Amygdala (tissue), 56 donors: ENCODE data around the gene FHIT.

Experiments used
- DNase-seq, 56 donors: peaks; one replicate each; lab custom pipeline; 2025; lab: John Stamatoyannopoulos, UW

FHIT gene

GRCh38 chr3:60391292-60391691 lies 860.0 kb downstream of the FHIT start:
- no peak for DNase-seq

GRCh38 chr3:60388731-60389130 lies 862.5 kb downstream of the FHIT start:
- no peak for DNase-seq

- DNase-seq = no peak
Measured at GRCh38 chr3:60386306-60386705, 864.9 kb downstream of the FHIT start.

- no peak for DNase-seq
Measured at GRCh38 chr3:60384341-60384740, 866.9 kb downstream of the FHIT start.

- DNase-seq = no peak
Measured at GRCh38 chr3:60383345-60383744, 867.9 kb downstream of the FHIT start.

GRCh38 chr3:60366486-60366885 lies 884.8 kb downstream of the FHIT start:
- no peak for DNase-seq

- no peak for DNase-seq
Measured at GRCh38 chr3:60365360-60365759, 885.9 kb downstream of the FHIT start.

- no peak for DNase-seq
Measured at GRCh38 chr3:60364475-60364874, 886.8 kb downstream of the FHIT start.

- DNase-seq = no peak
Measured at GRCh38 chr3:60363817-60364216, 887.4 kb downstream of the FHIT start.

GRCh38 chr3:60355825-60356224 lies 895.4 kb downstream of the FHIT start:
- DNase-seq = no peak

GRCh38 chr3:60351481-60351880 lies 899.8 kb downstream of the FHIT start:
- no peak for DNase-seq

GRCh38 chr3:60344340-60344739 lies 906.9 kb downstream of the FHIT start:
- DNase-seq = no peak

- no peak for DNase-seq
Measured at GRCh38 chr3:60343831-60344230, 907.4 kb downstream of the FHIT start.

- DNase-seq = no peak
Measured at GRCh38 chr3:60339304-60339703, 911.9 kb downstream of the FHIT start.

- no peak for DNase-seq
Measured at GRCh38 chr3:60337421-60337820, 913.8 kb downstream of the FHIT start.

GRCh38 chr3:60336061-60336460 lies 915.2 kb downstream of the FHIT start:
- no peak for DNase-seq

- no peak for DNase-seq
Measured at GRCh38 chr3:60333710-60334109, 917.5 kb downstream of the FHIT start.

GRCh38 chr3:60330107-60330506 lies 921.1 kb downstream of the FHIT start:
- DNase-seq = no peak

- DNase-seq = no peak
Measured at GRCh38 chr3:60325610-60326170, 925.6 kb downstream of the FHIT start.

GRCh38 chr3:60323651-60324050 lies 927.6 kb downstream of the FHIT start:
- no peak for DNase-seq

- no peak for DNase-seq
Measured at GRCh38 chr3:60323180-60323579, 928.1 kb downstream of the FHIT start.

- no peak for DNase-seq
Measured at GRCh38 chr3:60322298-60322856, 928.9 kb downstream of the FHIT start.
